Measurements from ENCODE around the gene SOBP. TPM values are rescaled to one million over a fixed set of nuclear protein-coding genes. Genes with fewer than 3 reads are reported as not detected.

The SOBP gene
- total and polyA plus RNA-seq, 2 donors (not counting 3 experiments of a cell fraction or from before 2014, with no cell fraction given): 0.35 to 6.6 TPM

GRCh38 chr6:107561306-107561705 lies 71.4 kb downstream of the SOBP start:
- TF ChIP-seq MYC (IDR thresholded peaks at IDR 0.05; ENCODE audit: low read depth, low read length): no peak
- no peak for TF ChIP-seq CTCF (IDR thresholded peaks at IDR 0.05; ENCODE audit: extremely low read depth in 1 of 2, insufficient read depth in 1 of 2, low read depth in 1 of 2, low read length in 2 of 2)
- no peak for TF ChIP-seq POLR2A (IDR thresholded peaks at IDR 0.05; ENCODE audit: low read depth, low read length)
- TF ChIP-seq GATA2 (IDR thresholded peaks at IDR 0.05; ENCODE audit: insufficient read depth, insufficient read length, low read depth, low read length): no peak
- TF ChIP-seq EZH2 (IDR thresholded peaks at IDR 0.05; ENCODE audit: borderline replicate concordance, low read depth, low read length, severe bottlenecking): no peak
- TF ChIP-seq FOS (IDR thresholded peaks at IDR 0.05; ENCODE audit: borderline replicate concordance, insufficient read depth, low read length): no peak
- no peak for TF ChIP-seq JUN (IDR thresholded peaks at IDR 0.05; ENCODE audit: borderline replicate concordance, insufficient read depth, insufficient read length, low read depth)
- TF ChIP-seq POLR2AphosphoS5 (IDR thresholded peaks at IDR 0.05; ENCODE audit: insufficient read depth, low read depth, low read length): no peak
- TF ChIP-seq MAX (IDR thresholded peaks at IDR 0.05; ENCODE audit: insufficient read depth, insufficient read length): no peak
- no peak overlapping the region for H3K4me3 ChIP-seq (replicated peaks in 1 of 3; ENCODE audit: insufficient read depth in 1 of 3, low read depth in 1 of 3, low read length in 3 of 3)
- intact Hi-C loops (cut with micrococcal nuclease): no loop called here

More at GRCh38 chr6:107561306-107561705, 71.4 kb downstream of the SOBP start:
- FAIRE-seq (no peak), DNase-seq (ENCODE audit: low read depth, low spot score) (no peak)
- H3K4me2 ChIP-seq (ENCODE audit: insufficient read depth, low read length): no peak overlapping the region
- dilution Hi-C loops (cut with MboI; ENCODE audit: extremely low pct_ligation_motif_present, low sequenced_read_pairs): no loop called here
- H3K79me2 ChIP-seq (ENCODE audit: control insufficient read depth, insufficient read depth, low read length): no peaks in the 10 kb centered on the region
- H3K27ac ChIP-seq (ENCODE audit: insufficient read depth, low read depth, low read length): no peak overlapping the region
- H3K36me3 ChIP-seq (ENCODE audit: control insufficient read depth in 2 of 2, extremely low read depth in 1 of 2, insufficient read depth in 2 of 2, low read length in 2 of 2): no peaks in the 10 kb centered on the region
- no peaks in the 10 kb centered on the region for H3K27me3 ChIP-seq (ENCODE audit: control insufficient read depth in 2 of 2, insufficient read depth in 2 of 2, low read length in 2 of 2)
- H3K9me1 ChIP-seq (replicated peaks; ENCODE audit: control insufficient read depth, extremely low read depth, insufficient read depth, low read length): no peaks in the 10 kb centered on the region
- no TSS peak for BruUV-seq (replicated peaks)
- no peaks in the 10 kb centered on the region for H3K9me3 ChIP-seq (replicated peaks; ENCODE audit: control insufficient read depth, insufficient read depth, low read length)
- H3K4me1 ChIP-seq (ENCODE audit: control insufficient read depth, extremely low read depth, insufficient read depth, low read length): no peaks in the 10 kb centered on the region
- H2AFZ ChIP-seq (ENCODE audit: low read depth, low read length): no peak overlapping the region
- no peaks in the 10 kb centered on the region for H4K20me1 ChIP-seq (replicated peaks; ENCODE audit: control insufficient read depth, extremely low read depth, insufficient read depth, low read length)
- H3K9ac ChIP-seq (replicated peaks; ENCODE audit: extremely low read depth, insufficient read depth, low read length): no peak overlapping the region
- ChIA-PET POLR2A (no interaction called here), CTCF (interaction anchor here (1.3 to 2.4 kb wide), 2 partner anchors 8 to 243 kb away, joined by 3 to 8 read pairs; no protein-coding TSS in a partner anchor)
